Progenitor cell of endocrine pancreas (in vitro differentiated cells): ENCODE measurements around the gene FPGS. TPM values are rescaled to one million over a fixed set of nuclear protein-coding genes. Genes with fewer than 3 reads are reported as not detected.

ENCODE experiments used
- DNase-seq: peaks from one replicate; pipeline ENCODE4 v3.0.0; 2021; ENCODE audit warnings: low spot score; ENCODE audit not compliant: unreplicated experiment
- H3K27ac Mint-ChIP-seq: 2 replicates; pipeline ENCODE4 v1.8.0; 2021; ENCODE audit warnings: mild to moderate bottlenecking, moderate library complexity, mixed read lengths
- H3K27me3 Mint-ChIP-seq: 2 replicates; pipeline ENCODE4 v1.8.0; 2021; ENCODE audit warnings: mixed read lengths
- H3K36me3 Mint-ChIP-seq: 2 replicates; pipeline ENCODE4 v1.8.0; 2022; ENCODE audit warnings: mixed read lengths; ENCODE audit not compliant: insufficient read depth
- H3K4me1 Mint-ChIP-seq: 2 replicates; pipeline ENCODE4 v1.8.0; 2021; ENCODE audit warnings: low read depth, mixed read lengths
- H3K4me3 Mint-ChIP-seq: 2 replicates; pipeline ENCODE4 v1.8.0; 2021; ENCODE audit warnings: low read depth, mild to moderate bottlenecking, moderate library complexity, mixed read lengths
- H3K9me3 Mint-ChIP-seq: 2 replicates; pipeline ENCODE4 v1.8.0; 2021; ENCODE audit warnings: low read depth, mixed read lengths
- total RNA-seq: library from RNA; stranded (reverse); gene quantifications from 2 replicates; pipeline ENCODE4 v1.2.1, GENCODE V29; 2021
- TF ChIP-seq, protein P1 (sequence below): fragments of 200-600 bp; sonication (generic); IDR thresholded peaks from one replicate; pipeline ENCODE4 v1.5.0; 2021; ENCODE audit warnings: antibody characterized with exemption, mild to moderate bottlenecking; ENCODE audit not compliant: unreplicated experiment

The FPGS gene
- total RNA-seq, 1 donor from 2014 or later, result 75.0 TPM

DNA sequence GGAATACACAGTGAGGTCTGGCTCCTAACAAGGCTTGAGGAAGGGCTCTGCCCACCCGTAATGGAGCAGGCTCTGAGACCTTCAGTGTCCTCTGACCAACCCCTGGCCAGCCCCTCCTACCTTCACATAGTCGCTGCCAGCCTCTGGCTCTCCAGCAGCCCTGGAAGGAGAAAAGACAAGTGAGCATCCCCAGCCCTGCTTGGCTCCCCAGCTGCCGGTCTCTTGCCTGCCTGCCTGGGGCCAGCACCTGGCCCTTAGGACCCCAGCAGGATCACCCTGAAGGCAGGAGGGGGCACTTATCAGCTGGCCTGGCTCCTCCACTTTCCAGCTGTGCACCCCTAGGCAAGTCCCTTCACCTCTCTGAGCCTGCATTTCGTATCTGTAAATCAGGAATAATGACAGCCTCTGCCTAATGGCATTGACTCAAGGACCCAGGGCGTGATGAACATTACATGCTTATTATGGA, 41.2 kb upstream of the FPGS start:
- H3K27ac Mint-ChIP-seq, result no peak overlapping the region

GRCh38 chr9:127762111-127762676, 40.5 kb upstream of the FPGS start:
- TF ChIP-seq, protein P1, sequence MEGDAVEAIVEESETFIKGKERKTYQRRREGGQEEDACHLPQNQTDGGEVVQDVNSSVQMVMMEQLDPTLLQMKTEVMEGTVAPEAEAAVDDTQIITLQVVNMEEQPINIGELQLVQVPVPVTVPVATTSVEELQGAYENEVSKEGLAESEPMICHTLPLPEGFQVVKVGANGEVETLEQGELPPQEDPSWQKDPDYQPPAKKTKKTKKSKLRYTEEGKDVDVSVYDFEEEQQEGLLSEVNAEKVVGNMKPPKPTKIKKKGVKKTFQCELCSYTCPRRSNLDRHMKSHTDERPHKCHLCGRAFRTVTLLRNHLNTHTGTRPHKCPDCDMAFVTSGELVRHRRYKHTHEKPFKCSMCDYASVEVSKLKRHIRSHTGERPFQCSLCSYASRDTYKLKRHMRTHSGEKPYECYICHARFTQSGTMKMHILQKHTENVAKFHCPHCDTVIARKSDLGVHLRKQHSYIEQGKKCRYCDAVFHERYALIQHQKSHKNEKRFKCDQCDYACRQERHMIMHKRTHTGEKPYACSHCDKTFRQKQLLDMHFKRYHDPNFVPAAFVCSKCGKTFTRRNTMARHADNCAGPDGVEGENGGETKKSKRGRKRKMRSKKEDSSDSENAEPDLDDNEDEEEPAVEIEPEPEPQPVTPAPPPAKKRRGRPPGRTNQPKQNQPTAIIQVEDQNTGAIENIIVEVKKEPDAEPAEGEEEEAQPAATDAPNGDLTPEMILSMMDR, result no peak
- Mint-ChIP-seq H3K4me3 (no peak overlapping the region), H3K27ac (no peak overlapping the region), H3K4me1 (no peaks in the 10 kb centered on the region), H3K9me3 (no peaks in the 10 kb centered on the region), H3K27me3 (peaks cover 52% of the 10 kb centered on the region), H3K36me3 (no peaks in the 10 kb centered on the region)
- DNase-seq, result no peak

More for the DNA sequence above, 41.2 kb upstream of the FPGS start:
- no peak for DNase-seq
- no peaks in the 10 kb centered on the region for H3K36me3 Mint-ChIP-seq
- no peak overlapping the region for H3K4me3 Mint-ChIP-seq
- no peaks in the 10 kb centered on the region for H3K9me3 Mint-ChIP-seq
- H3K4me1 Mint-ChIP-seq, result no peaks in the 10 kb centered on the region
- TF ChIP-seq, protein P1, result no peak
- H3K27me3 Mint-ChIP-seq, result peaks cover 46% of the 10 kb centered on the region

DNA sequence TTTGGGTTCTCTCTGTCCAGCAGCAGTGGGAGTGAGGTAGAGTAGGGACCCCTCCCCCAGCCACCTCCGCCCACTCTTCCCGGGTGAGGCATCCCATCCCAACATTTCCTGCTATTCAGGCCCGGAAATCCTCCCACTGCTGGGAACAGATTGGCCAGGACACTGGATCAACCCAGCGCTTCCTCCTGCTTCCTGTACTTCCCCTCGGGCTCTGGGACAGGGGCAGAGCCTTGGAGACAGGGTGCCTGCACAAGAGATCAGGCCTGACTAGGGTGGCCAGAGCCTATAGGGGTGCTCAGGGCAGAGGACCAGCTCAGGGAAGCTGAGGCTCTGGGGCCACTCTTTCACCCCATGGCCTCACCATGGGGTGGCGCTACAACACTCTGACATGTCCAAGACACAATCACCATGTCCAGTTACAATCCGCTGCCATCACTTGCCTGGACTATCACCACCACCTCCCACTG, 38.7 kb upstream of the FPGS start:
- Mint-ChIP-seq H3K4me1 (no peaks in the 10 kb centered on the region), H3K4me3 (no peak overlapping the region), H3K27ac (no peak overlapping the region), H3K9me3 (no peaks in the 10 kb centered on the region), H3K27me3 (peaks cover 53% of the 10 kb centered on the region), H3K36me3 (no peaks in the 10 kb centered on the region)
- TF ChIP-seq, protein P1, result peak; percentile 26
- no peak for DNase-seq

- H3K27ac Mint-ChIP-seq, result no peak overlapping the region
- H3K4me1 Mint-ChIP-seq, result no peaks in the 10 kb centered on the region
- H3K4me3 Mint-ChIP-seq, result no peak overlapping the region
- TF ChIP-seq, protein P1, result no peak
- no peak for DNase-seq
- H3K27me3 Mint-ChIP-seq, result peaks cover 60% of the 10 kb centered on the region
- H3K36me3 Mint-ChIP-seq, result no peaks in the 10 kb centered on the region
- no peaks in the 10 kb centered on the region for H3K9me3 Mint-ChIP-seq
Measured at GRCh38 chr9:127765418-127765817, 37.3 kb upstream of the FPGS start.

DNA sequence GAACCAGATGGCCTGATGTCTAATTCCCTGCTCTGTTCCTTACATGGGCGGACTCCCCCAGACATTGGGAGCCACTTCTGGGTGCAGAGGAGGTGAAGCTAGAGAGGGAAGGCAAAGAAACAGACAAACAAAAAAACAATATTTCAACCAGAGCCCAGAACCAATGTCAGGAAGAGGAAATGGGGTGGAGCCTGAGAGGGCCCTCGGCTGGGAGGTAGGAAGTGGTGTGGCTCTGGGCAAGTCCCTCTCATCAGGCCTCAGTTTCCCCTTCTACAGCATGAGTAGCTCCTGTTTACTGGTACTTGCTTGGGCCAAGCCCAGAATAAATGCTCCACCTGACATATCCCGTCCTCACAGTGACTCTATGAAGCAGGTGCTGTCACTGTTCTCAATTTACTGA, 35.3 kb upstream of the FPGS start:
- H3K27ac Mint-ChIP-seq, result peak overlapping the region; percentile 20
- H3K4me1 Mint-ChIP-seq, result peaks cover 4% of the 10 kb centered on the region
- TF ChIP-seq, protein P1, result no peak
- no peak for DNase-seq
- no peaks in the 10 kb centered on the region for H3K36me3 Mint-ChIP-seq
- H3K27me3 Mint-ChIP-seq, result peaks cover 61% of the 10 kb centered on the region
- no peaks in the 10 kb centered on the region for H3K9me3 Mint-ChIP-seq
- no peak overlapping the region for H3K4me3 Mint-ChIP-seq
